Measurements from ENCODE around the gene SPAAR.

DNA sequence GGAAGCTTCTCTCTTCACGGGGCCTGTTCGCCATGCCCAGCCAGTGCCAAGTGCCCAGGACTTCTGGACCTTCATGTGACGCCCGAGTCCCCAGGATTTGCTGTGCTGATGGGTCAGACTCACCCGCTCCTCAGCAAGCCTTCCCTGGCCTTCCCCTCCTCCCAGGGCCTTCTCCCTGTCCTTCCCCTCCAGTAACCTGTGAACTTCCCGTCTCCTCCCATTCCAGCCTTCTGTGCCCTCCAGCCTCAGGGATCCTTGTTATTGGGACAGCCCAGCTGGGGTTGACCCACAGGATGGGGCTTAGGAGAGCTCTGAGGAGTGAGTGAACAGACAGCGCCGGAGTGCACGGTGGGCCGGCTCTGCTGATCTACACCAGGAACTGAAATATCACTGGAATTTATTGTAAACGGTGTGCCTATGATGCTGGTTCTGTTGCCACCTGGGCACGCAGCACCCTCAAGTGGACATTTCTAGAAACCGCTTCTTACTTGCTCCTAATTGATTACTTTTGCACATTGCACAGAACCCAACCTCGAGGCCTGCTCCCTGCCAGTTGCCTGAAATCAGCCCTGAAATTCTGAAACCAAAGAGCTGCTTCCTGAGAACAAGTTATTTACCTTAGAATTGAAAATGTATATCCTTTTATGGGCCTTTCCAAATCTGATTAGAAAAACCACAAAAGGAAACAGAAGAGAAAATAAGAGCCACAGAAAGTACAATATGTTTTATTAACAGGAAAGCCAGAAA, 1.5 kb downstream of the SPAAR start:
- TF ChIP-seq CTCF (IDR thresholded peaks at IDR 0.05; ENCODE audit: insufficient read depth, low read depth, low read length) (peak; percentile 42), EZH2 (IDR thresholded peaks at IDR 0.05; ENCODE audit: insufficient read depth, low read length) (no peak)
